KMS-11 (cell line): ENCODE measurements around the gene SCAMP4.

ENCODE experiments used
- H2AFZ ChIP-seq: fragments of 200-600 bp; sonication (generic); 2 replicates; pipeline ENCODE4 v1.6.1; 2016; ENCODE audit warnings: antibody characterized with exemption, mixed run types, low read depth
- H3K27ac ChIP-seq: fragments of 200-600 bp; sonication (generic); 2 replicates; pipeline ENCODE4 v1.6.1; 2016; ENCODE audit warnings: mild to moderate bottlenecking, mixed run types
- H3K27me3 ChIP-seq: fragments of 200-600 bp; sonication (generic); 2 replicates; pipeline ENCODE4 v1.6.1; 2017; ENCODE audit warnings: mild to moderate bottlenecking, low read depth, mixed run types, moderate library complexity; ENCODE audit not compliant: insufficient read depth
- H3K36me3 ChIP-seq: fragments of 200-600 bp; sonication (generic); 2 replicates; pipeline ENCODE4 v1.6.1; 2017; ENCODE audit warnings: mild to moderate bottlenecking, mixed run types; ENCODE audit not compliant: insufficient read depth
- H3K4me1 ChIP-seq: fragments of 200-600 bp; sonication (generic); 2 replicates; pipeline ENCODE4 v1.6.1; 2016; ENCODE audit warnings: mild to moderate bottlenecking, low read depth, mixed run types; ENCODE audit not compliant: poor library complexity, severe bottlenecking
- H3K4me2 ChIP-seq: fragments of 200-600 bp; sonication (generic); 2 replicates; pipeline ENCODE4 v1.7.0; 2016; ENCODE audit warnings: mild to moderate bottlenecking, mixed run types
- H3K4me3 ChIP-seq: fragments of 200-600 bp; sonication (generic); IDR thresholded peaks from 2 replicates; pipeline ENCODE4 v1.6.1; 2017; ENCODE audit warnings: low read depth, low read length, mixed read lengths; ENCODE audit not compliant: insufficient read depth
- H3K79me2 ChIP-seq: fragments of 200-600 bp; sonication (generic); 2 replicates; pipeline ENCODE4 v1.6.1; 2016; ENCODE audit warnings: low read depth, mixed run types; ENCODE audit not compliant: insufficient read depth
- H3K9ac ChIP-seq: fragments of 200-600 bp; sonication (generic); 2 replicates; pipeline ENCODE4 v1.6.1; 2016; ENCODE audit warnings: mild to moderate bottlenecking, mixed run types
- H4K20me1 ChIP-seq: fragments of 200-600 bp; sonication (generic); 2 replicates; pipeline ENCODE4 v1.6.1; 2016; ENCODE audit warnings: mild to moderate bottlenecking, mixed run types; ENCODE audit not compliant: insufficient read depth
- TF ChIP-seq, protein P1 (sequence below): fragments of 200-600 bp; sonication (generic); conservative IDR thresholded peaks from 2 replicates; pipeline ENCODE4 v1.6.1; 2017; ENCODE audit warnings: low read depth, mild to moderate bottlenecking, antibody characterized with exemption, low read length, moderate library complexity, mixed read lengths

Gene SCAMP4

GRCh38 chr19:1905110-1905862, at the start of gene SCAMP4, which contains the start of gene ADAT3:
Gene SCAMP4, plus strand, starts transcription at chr19:1905399. Its CDS starts 9,621 bp downstream, at chr19:1915020.
Gene ADAT3, plus strand, starts transcription at chr19:1905399. Its CDS starts 6,649 bp downstream, at chr19:1912048.
- H3K27ac ChIP-seq, result peak within 1 kb of the TSS; percentile 44; the same call in 1 of the 2 replicates

DNA sequence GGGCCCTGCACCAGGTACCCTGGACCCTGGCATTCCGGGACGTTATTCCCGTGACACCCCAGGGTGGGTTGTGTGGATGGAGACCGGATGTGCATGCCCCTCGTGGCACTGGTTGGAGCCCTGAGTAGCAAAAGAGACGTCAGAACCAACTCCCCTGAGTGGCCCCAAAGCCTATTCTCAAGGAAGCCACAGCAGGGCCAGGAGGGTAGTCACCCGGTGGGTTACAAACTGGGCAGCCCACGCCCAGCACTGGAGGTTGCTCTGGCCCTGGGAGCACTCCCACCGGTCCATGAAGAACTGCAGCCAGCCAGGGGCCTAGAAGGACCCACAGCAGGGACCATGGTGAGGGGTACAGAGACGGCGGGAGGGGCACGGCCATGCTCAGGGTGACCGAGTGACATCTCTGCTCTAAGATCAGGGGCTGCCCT, 49.4 kb upstream of the SCAMP4 start:
- H3K4me2 ChIP-seq, result peak overlapping the region; percentile 77
- no peak overlapping the region for H2AFZ ChIP-seq
- no peaks in the 10 kb centered on the region for H3K36me3 ChIP-seq
- peaks cover 48% of the 10 kb centered on the region for H3K79me2 ChIP-seq
- no peak overlapping the region for H3K9ac ChIP-seq
- no peaks in the 10 kb centered on the region for H3K27me3 ChIP-seq
- H3K4me3 ChIP-seq, result no peak overlapping the region
- no peaks in the 10 kb centered on the region for H4K20me1 ChIP-seq
- no peak overlapping the region for H3K27ac ChIP-seq
- H3K4me1 ChIP-seq, result peaks cover 38% of the 10 kb centered on the region
- TF ChIP-seq, protein P1, sequence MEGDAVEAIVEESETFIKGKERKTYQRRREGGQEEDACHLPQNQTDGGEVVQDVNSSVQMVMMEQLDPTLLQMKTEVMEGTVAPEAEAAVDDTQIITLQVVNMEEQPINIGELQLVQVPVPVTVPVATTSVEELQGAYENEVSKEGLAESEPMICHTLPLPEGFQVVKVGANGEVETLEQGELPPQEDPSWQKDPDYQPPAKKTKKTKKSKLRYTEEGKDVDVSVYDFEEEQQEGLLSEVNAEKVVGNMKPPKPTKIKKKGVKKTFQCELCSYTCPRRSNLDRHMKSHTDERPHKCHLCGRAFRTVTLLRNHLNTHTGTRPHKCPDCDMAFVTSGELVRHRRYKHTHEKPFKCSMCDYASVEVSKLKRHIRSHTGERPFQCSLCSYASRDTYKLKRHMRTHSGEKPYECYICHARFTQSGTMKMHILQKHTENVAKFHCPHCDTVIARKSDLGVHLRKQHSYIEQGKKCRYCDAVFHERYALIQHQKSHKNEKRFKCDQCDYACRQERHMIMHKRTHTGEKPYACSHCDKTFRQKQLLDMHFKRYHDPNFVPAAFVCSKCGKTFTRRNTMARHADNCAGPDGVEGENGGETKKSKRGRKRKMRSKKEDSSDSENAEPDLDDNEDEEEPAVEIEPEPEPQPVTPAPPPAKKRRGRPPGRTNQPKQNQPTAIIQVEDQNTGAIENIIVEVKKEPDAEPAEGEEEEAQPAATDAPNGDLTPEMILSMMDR, result no peak

More at GRCh38 chr19:1905110-1905862, at the start of gene SCAMP4, which contains the start of gene ADAT3:
- Histone ChIP-seq H3K79me2 (peaks cover 25% of the 10 kb centered on the region; the same call in 1 of the 2 replicates), H4K20me1 (no peaks in the 10 kb centered on the region), H3K4me3 (no peak within 1 kb of the TSS), H3K27me3 (no peaks in the 10 kb centered on the region), H2AFZ (peak within 1 kb of the TSS; percentile 69), H3K4me2 (peak within 1 kb of the TSS; percentile 66), H3K9ac (peak within 1 kb of the TSS; percentile 68), H3K4me1 (peaks cover 23% of the 10 kb centered on the region), H3K36me3 (no peaks in the 10 kb centered on the region)
- TF ChIP-seq, protein P1, result no peak

DNA sequence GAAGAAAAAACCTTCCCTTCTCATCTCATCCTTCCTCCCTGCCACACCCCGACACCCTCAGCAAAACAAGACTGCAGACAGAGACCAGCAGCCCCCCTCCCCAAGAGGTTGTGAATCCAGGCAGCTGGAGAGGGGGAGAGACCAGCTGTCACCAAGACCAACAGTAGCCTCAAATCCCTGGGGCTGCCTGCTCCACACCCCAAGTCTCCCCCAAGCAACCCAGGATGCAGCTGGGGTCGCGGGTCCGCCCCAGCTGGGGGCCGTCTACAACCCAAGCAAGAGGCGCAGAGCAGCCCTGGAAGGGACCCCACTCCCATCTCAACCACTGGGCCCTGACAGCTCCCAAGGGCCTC, 48.9 kb upstream of the SCAMP4 start:
- H3K4me2 ChIP-seq, result peak overlapping the region; percentile 77; the same call in 1 of the 2 replicates
- H3K27me3 ChIP-seq, result no peaks in the 10 kb centered on the region
- TF ChIP-seq, protein P1, result no peak
- no peaks in the 10 kb centered on the region for H4K20me1 ChIP-seq
- peaks cover 53% of the 10 kb centered on the region for H3K79me2 ChIP-seq
- no peak overlapping the region for H3K27ac ChIP-seq
- H3K9ac ChIP-seq, result no peak overlapping the region
- H3K4me3 ChIP-seq, result no peak overlapping the region
- H2AFZ ChIP-seq, result no peak overlapping the region
- H3K4me1 ChIP-seq, result peaks cover 38% of the 10 kb centered on the region
- H3K36me3 ChIP-seq, result no peaks in the 10 kb centered on the region

DNA sequence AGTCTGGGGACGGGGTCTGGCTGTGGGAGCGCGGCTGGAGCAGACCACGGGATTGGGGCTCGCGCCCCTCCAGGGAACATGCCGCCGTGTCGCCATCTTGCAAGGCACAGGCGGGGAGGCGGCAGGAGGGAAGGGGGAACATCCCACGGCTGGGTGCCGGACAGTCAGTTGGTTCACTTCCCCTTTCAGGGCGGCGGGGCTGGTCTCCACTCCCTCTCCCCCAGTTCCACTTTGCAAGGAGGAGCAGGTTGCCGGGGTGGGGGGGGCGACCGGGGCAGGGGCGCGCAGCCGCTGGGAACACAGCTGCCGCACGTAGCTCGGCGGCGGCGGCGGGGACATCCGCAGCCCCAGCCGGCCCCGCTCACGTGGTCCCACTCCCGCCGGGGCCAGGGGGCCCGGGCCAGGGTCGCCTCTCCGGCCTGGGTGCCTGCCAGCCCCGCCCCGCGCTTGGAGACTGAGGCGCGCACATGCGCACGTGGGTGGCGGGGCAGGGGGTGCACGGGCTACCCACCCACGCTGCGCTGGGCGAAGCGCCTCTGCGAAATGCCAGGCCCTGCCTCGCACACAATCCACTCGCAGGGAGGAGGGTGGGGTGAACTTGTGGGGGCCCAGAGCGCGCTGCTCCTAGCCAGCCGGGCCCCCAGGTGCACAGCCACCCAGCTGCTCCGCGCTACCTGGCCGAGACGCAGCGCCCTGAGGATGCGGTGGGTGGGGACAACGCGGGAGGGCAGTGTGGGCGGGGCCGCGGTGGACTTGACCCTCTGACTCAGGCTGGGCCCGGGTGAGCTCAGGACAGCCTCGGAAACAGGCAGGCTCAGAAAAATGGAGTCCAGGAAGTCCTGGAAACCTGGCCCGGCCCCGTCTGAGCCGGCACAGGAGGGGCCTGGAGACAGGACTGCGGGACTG, 48.2 kb upstream of the SCAMP4 start:
- Histone ChIP-seq H3K79me2 (peaks cover 59% of the 10 kb centered on the region), H3K36me3 (no peaks in the 10 kb centered on the region), H4K20me1 (no peaks in the 10 kb centered on the region), H2AFZ (no peak overlapping the region), H3K9ac (no peak overlapping the region), H3K27me3 (no peaks in the 10 kb centered on the region), H3K4me3 (no peak overlapping the region), H3K4me1 (peaks cover 38% of the 10 kb centered on the region), H3K27ac (no peak overlapping the region), H3K4me2 (no peak overlapping the region; the same call in 1 of the 2 replicates)
- TF ChIP-seq, protein P1, result no peak
